Loucy (cell line): Measurements from ENCODE around the gene RTN4RL2.

Experiments used
- H2AFZ ChIP-seq: fragments of 200-600 bp; sonication (generic); 2 replicates; pipeline ENCODE4 v1.6.0; 2016; ENCODE audit warnings: antibody characterized with exemption, mild to moderate bottlenecking, low read length, moderate library complexity
- H3F3A ChIP-seq: fragments of 200-600 bp; 2 replicates; pipeline ENCODE4 v1.6.0; 2016; ENCODE audit warnings: antibody characterized with exemption, low read depth, mild to moderate bottlenecking
- H3K27me3 ChIP-seq: fragments of 200-600 bp; sonication (generic); 2 replicates; pipeline ENCODE4 v1.6.1; 2014; ENCODE audit warnings: low read length, mild to moderate bottlenecking; ENCODE audit not compliant: insufficient read depth, poor library complexity, severe bottlenecking
- H3K36me3 ChIP-seq: fragments of 200-600 bp; sonication (generic); 2 replicates; pipeline ENCODE4 v1.6.1; 2016; ENCODE audit warnings: low read length; ENCODE audit not compliant: insufficient read depth
- H3K4me1 ChIP-seq: fragments of 200-600 bp; sonication (generic); 2 replicates; pipeline ENCODE4 v1.5.1; 2014; ENCODE audit warnings: low read length, mild to moderate bottlenecking; ENCODE audit not compliant: insufficient read depth, poor library complexity, severe bottlenecking
- H3K4me2 ChIP-seq: fragments of 200-600 bp; sonication (generic); 2 replicates; pipeline ENCODE4 v1.6.0; 2014; ENCODE audit warnings: antibody characterized with exemption, low read length, low read depth, mild to moderate bottlenecking; ENCODE audit not compliant: poor library complexity, severe bottlenecking
- H3K4me3 ChIP-seq: fragments of 200-600 bp; sonication (generic); 2 replicates; pipeline ENCODE4 v1.5.1; 2014; ENCODE audit warnings: low read length, mild to moderate bottlenecking, mixed read lengths; ENCODE audit not compliant: poor library complexity, severe bottlenecking
- H3K79me2 ChIP-seq: fragments of 200-600 bp; sonication (generic); 2 replicates; pipeline ENCODE4 v1.6.1; 2014; ENCODE audit warnings: low read length; ENCODE audit not compliant: insufficient read depth
- H3K9ac ChIP-seq: fragments of 200-600 bp; sonication (generic); 2 replicates; pipeline ENCODE4 v1.6.0; 2014; ENCODE audit warnings: mild to moderate bottlenecking, low read depth, low read length, moderate library complexity; ENCODE audit not compliant: poor library complexity, severe bottlenecking
- H3K9me2 ChIP-seq: fragments of 200-600 bp; sonication (generic); replicated peaks from 2 replicates; pipeline ENCODE4 v1.6.1; 2016; ENCODE audit warnings: low read depth, low read length, mixed read lengths
- H3K9me3 ChIP-seq: fragments of 200-600 bp; sonication (generic); 2 replicates; pipeline ENCODE4 v1.6.1; 2014; ENCODE audit warnings: mild to moderate bottlenecking, antibody characterized with exemption, low read length, low read depth; ENCODE audit not compliant: insufficient read depth
- H4K20me1 ChIP-seq: fragments of 200-600 bp; sonication (generic); 2 replicates; pipeline ENCODE4 v1.6.0; 2014; ENCODE audit warnings: antibody characterized with exemption, low read length, mild to moderate bottlenecking; ENCODE audit not compliant: insufficient read depth, poor library complexity, severe bottlenecking
- CTCF ChIP-seq: fragments of 200-600 bp; sonication (generic); conservative IDR thresholded peaks from 2 replicates; pipeline ENCODE4 v1.5.1; 2014; ENCODE audit warnings: mild to moderate bottlenecking, antibody characterized with exemption, low read length
- EZH2phosphoT487 ChIP-seq: fragments of 200-600 bp; IDR thresholded peaks from 2 replicates; pipeline ENCODE4 v1.6.1; 2018; ENCODE audit warnings: antibody characterized with exemption, mild to moderate bottlenecking, moderate library complexity, borderline replicate concordance

Gene RTN4RL2

DNA sequence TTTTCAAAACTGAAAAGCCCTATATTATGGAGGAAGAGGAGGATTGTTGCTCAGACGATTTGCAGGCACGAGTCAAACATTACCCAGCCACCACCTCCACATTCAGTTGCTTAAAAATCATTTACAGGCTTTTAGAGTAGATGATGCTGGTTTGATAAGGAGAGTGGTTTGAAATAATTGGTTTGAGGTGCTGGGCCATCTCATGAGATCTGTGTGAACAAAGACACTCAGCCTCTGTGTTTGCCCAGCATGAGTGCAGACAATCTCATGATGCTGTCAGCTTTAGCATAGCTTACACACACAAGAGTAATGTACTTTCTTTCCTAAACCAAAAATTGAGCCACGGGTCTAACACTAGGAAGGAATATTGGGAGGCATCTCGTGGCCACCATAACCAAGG is 37.7 kb upstream of the RTN4RL2 start:
- Histone ChIP-seq H3K36me3 (peaks cover 59% of the 10 kb centered on the region; the same call in 1 of the 2 replicates), H3K9me3 (no peaks in the 10 kb centered on the region), H4K20me1 (peaks cover 65% of the 10 kb centered on the region), H2AFZ (no peak overlapping the region), H3F3A (peaks cover 10% of the 10 kb centered on the region), H3K79me2 (peaks cover 83% of the 10 kb centered on the region), H3K27me3 (no peaks in the 10 kb centered on the region), H3K4me2 (peak overlapping the region; percentile 96), H3K9ac (peak overlapping the region; percentile 98), H3K9me2 (no peaks in the 10 kb centered on the region), H3K4me3 (peak overlapping the region; percentile 58), H3K4me1 (peaks cover 48% of the 10 kb centered on the region)
- no peak for TF ChIP-seq CTCF
- no peak for TF ChIP-seq EZH2phosphoT487

- H3K4me3 ChIP-seq = peak overlapping the region; percentile 83
- H3K4me2 ChIP-seq = peak overlapping the region; percentile 96
- peaks cover 52% of the 10 kb centered on the region for H3K4me1 ChIP-seq
- no peaks in the 10 kb centered on the region for H3K9me3 ChIP-seq
- H3K9ac ChIP-seq = peak overlapping the region; percentile 98
- no peak overlapping the region for H2AFZ ChIP-seq
- H3K27me3 ChIP-seq = no peaks in the 10 kb centered on the region
- peaks cover 70% of the 10 kb centered on the region for H3K79me2 ChIP-seq
- H3F3A ChIP-seq = peaks cover 10% of the 10 kb centered on the region
- TF ChIP-seq CTCF (no peak), EZH2phosphoT487 (no peak)
- peaks cover 51% of the 10 kb centered on the region for H4K20me1 ChIP-seq
- peaks cover 48% of the 10 kb centered on the region; the same call in 1 of the 2 replicates for H3K36me3 ChIP-seq
- H3K9me2 ChIP-seq = no peaks in the 10 kb centered on the region
Measured at GRCh38 chr11:57424137-57424791, 36.1 kb upstream of the RTN4RL2 start.

DNA sequence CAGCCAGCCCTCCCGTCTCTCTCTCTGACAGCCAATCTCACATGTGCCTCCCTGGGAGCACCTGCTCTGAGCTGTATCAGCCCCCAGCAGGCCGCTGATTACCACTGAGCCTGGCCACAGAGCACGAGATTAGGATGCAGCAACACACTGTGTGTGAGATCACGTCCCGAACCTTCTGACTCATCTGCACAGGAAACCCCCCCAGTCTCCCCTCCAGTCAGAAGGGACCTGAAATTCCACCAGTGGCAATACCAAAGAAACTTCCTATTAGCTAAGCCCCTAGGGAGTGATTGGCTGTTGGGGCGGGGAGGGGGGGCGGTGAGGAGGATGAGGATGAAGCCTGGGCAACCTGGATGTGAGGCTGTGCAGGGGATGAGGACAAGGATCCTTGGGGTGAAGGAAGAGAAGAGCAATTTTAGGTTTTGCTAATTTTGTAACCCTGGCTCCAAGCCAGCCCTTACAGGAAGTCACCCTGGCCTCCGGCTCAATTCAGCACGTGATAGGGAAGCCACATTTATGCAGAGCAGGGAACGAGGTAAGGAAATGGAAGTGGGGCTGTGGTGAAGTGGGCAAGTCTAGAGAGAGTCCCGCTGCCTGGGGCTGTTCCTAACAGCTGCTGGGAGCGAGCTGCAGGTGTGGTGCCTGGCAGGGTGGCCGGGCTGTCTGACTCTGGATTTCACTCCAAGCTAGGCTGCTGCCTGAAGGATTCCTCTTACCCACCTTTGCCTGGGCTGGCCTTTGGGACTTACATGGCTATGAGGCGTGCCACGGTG is 35.4 kb upstream of the RTN4RL2 start:
- H3K9me2 ChIP-seq = no peaks in the 10 kb centered on the region
- peak overlapping the region; percentile 96 for H3K4me2 ChIP-seq
- H3K9ac ChIP-seq = peak overlapping the region; percentile 98
- peaks cover 45% of the 10 kb centered on the region; the same call in 1 of the 2 replicates for H3K36me3 ChIP-seq
- TF ChIP-seq CTCF (no peak), EZH2phosphoT487 (no peak)
- H4K20me1 ChIP-seq = peaks cover 47% of the 10 kb centered on the region
- H3F3A ChIP-seq = peaks cover 10% of the 10 kb centered on the region
- H3K4me3 ChIP-seq = peak overlapping the region; percentile 83
- peaks cover 62% of the 10 kb centered on the region for H3K79me2 ChIP-seq
- H2AFZ ChIP-seq = no peak overlapping the region
- no peaks in the 10 kb centered on the region for H3K27me3 ChIP-seq
- H3K9me3 ChIP-seq = no peaks in the 10 kb centered on the region
- peaks cover 52% of the 10 kb centered on the region for H3K4me1 ChIP-seq
